Peyer's patch (tissue), 4 donors: ENCODE results near the gene SLC6A6. TPM values are rescaled to one million over a fixed set of nuclear protein-coding genes. Genes with fewer than 3 reads are reported as not detected.

Experiments used
- DNase-seq, 3 donors: peaks; one replicate each; pipeline ENCODE4 v3.0.0-alpha.2; 2017 to 2019
- H3K27ac ChIP-seq, 4 donors: fragments of 200-600 bp; sonication (generic); one replicate each; pipeline ENCODE4 v1.5.1; 2016 to 2019
- H3K27me3 ChIP-seq, 2 donors: fragments of 200-600 bp; sonication (generic); one replicate each; pipeline ENCODE4 v1.5.1; 2019
- H3K36me3 ChIP-seq, 3 donors: fragments of 200-600 bp; sonication (generic); one replicate each; pipeline ENCODE4 v1.5.1; 2016 to 2019
- H3K4me1 ChIP-seq, 4 donors: fragments of 200-600 bp; sonication (generic); one replicate each; pipeline ENCODE4 v1.5.1; 2016 to 2019
- H3K4me3 ChIP-seq, 4 donors: fragments of 200-600 bp; sonication (generic); 1 replicate in 3 of 4; 2 replicates in 1 of 4; pipeline ENCODE4 v1.5.1; 2016 to 2019; ENCODE audit warnings: mild to moderate bottlenecking in 1 of 4
- H3K9me3 ChIP-seq, 4 donors: fragments of 200-600 bp; sonication (generic); one replicate each; pipeline ENCODE4 v1.5.1; 2016 to 2019; ENCODE audit warnings: mild to moderate bottlenecking in 1 of 4
- POLR2A ChIP-seq, 2 donors: fragments of 450-650 bp; IDR thresholded peaks; one replicate each; pipeline ENCODE4 v1.5.1; 2017; ENCODE audit warnings: antibody characterized with exemption in 2 of 2, mild to moderate bottlenecking in 2 of 2, moderate library complexity in 2 of 2
- total RNA-seq, 4 donors: library from RNA; depleted of rRNA; stranded (reverse); fragments of >200 nt; gene quantifications; one replicate each; pipeline ENCODE4 v1.1.0, GENCODE V29; 2016
- TF ChIP-seq, protein P1 (sequence below), 6 experiments: fragments of 450-650 bp in 4 of 6; fragments of 200-600 bp in 2 of 6; sonication (generic) in 1 of 6; IDR thresholded peaks; one replicate each; pipeline ENCODE4 v1.5.1; 2017 to 2019; ENCODE audit warnings: antibody characterized with exemption in 6 of 6, mild to moderate bottlenecking in 3 of 6, moderate library complexity in 1 of 6

SLC6A6 gene
- total RNA-seq, 4 donors from 2014 or later = 61.1 to 190 (median 150) TPM

DNA sequence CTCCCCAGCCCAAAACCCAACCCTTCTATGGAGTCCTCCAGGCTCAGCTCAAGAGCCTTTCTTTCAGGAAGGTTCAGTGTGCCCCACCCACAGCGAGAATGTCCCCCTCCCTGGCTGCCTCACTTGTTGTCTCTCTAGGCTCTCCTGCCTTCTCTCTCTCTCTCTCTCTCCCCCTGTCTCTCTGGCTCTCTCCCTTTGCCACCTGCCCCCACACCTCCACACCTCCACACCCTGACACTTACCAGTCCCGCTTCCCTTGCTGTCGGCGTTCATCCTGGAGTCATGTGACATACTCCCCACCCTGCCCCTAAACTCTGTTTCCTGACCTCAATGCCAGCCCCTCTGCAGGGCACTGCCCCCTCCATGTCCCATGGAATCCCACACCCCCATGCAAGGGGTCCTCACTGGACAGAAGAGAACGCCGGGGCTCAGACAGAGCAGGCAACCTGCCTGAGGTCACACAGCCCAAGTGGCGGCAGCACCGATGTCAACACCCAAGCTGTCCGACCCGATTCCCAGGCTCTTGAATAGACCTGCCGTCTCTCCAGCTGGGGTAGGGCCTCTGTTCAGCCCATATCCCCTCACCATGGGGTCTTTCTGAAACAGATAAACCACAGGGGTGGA, 28.5 kb upstream of the SLC6A6 start:
- Histone ChIP-seq H3K4me3 (no peak overlapping the region), H3K27ac (no peak overlapping the region), H3K9me3 (no peaks in the 10 kb centered on the region), H3K36me3 (no peaks in the 10 kb centered on the region), H3K27me3 (no peaks in the 10 kb centered on the region), H3K4me1 (peaks cover 0 to 35% (median 6%) of the 10 kb centered on the region in 4 donors)
- no peak for DNase-seq
- TF ChIP-seq, protein P1, sequence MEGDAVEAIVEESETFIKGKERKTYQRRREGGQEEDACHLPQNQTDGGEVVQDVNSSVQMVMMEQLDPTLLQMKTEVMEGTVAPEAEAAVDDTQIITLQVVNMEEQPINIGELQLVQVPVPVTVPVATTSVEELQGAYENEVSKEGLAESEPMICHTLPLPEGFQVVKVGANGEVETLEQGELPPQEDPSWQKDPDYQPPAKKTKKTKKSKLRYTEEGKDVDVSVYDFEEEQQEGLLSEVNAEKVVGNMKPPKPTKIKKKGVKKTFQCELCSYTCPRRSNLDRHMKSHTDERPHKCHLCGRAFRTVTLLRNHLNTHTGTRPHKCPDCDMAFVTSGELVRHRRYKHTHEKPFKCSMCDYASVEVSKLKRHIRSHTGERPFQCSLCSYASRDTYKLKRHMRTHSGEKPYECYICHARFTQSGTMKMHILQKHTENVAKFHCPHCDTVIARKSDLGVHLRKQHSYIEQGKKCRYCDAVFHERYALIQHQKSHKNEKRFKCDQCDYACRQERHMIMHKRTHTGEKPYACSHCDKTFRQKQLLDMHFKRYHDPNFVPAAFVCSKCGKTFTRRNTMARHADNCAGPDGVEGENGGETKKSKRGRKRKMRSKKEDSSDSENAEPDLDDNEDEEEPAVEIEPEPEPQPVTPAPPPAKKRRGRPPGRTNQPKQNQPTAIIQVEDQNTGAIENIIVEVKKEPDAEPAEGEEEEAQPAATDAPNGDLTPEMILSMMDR (IDR thresholded peaks at IDR 0.05) = no peak
- TF ChIP-seq POLR2A (IDR thresholded peaks at IDR 0.05) = no peak

DNA sequence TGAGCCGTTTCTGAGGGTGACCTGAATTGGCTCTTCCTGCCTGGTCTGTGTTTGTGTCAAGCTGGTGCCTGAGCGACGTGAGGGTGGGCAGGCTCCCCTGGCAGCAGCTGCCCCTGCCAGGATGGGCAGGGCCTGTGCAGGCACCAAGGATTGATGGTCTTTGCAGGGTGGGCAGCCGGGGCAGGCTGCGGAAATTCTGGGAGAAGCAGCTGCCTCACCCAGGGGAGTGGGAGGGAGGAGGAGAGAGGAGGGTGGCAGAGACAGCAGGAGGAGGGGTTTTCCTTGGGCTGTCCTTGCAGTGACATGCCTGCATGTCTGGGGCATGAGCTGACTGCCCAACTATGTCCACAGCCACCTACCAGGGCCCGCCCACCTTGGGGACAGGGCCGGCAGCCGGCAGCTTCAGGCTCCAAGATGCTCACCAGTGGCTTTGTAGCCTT, 27.9 kb upstream of the SLC6A6 start:
- TF ChIP-seq POLR2A (IDR thresholded peaks at IDR 0.05) = no peak
- TF ChIP-seq, protein P1 (IDR thresholded peaks at IDR 0.05) = no peak
- no peak for DNase-seq
- no peak overlapping the region for H3K27ac ChIP-seq
- H3K9me3 ChIP-seq = no peaks in the 10 kb centered on the region
- no peaks in the 10 kb centered on the region for H3K36me3 ChIP-seq
- H3K4me3 ChIP-seq = no peak overlapping the region
- no peaks in the 10 kb centered on the region for H3K27me3 ChIP-seq
- peaks cover 0 to 32% (median 6%) of the 10 kb centered on the region in 4 donors for H3K4me1 ChIP-seq

DNA sequence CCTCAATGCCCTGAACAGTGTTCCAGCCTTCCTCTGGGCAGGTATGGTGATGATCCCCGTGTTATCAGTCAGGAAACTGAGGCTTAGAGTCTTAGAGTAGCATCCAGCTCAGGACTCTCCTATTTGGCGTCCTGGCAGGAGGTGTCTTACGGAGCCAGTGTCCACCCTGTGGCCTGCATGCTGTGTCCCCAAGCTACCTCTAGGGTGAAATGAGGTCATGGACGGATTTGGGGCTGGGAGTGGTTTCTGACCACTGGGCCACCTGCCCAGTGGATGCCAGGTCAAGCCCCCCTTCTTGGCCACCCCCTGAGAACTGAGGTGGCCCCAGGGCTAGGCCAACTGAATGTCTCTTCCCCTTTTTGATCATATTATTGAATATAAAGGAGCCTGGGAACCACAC, 27.2 kb upstream of the SLC6A6 start:
- H3K27me3 ChIP-seq = no peaks in the 10 kb centered on the region
- H3K36me3 ChIP-seq = no peaks in the 10 kb centered on the region
- H3K27ac ChIP-seq = no peak overlapping the region
- no peaks in the 10 kb centered on the region for H3K9me3 ChIP-seq
- H3K4me3 ChIP-seq = no peak overlapping the region
- peaks cover 0 to 25% (median 6%) of the 10 kb centered on the region in 4 donors for H3K4me1 ChIP-seq
- no peak for DNase-seq
- no peak for TF ChIP-seq POLR2A (IDR thresholded peaks at IDR 0.05)
- TF ChIP-seq, protein P1 (IDR thresholded peaks at IDR 0.05) = no peak

DNA sequence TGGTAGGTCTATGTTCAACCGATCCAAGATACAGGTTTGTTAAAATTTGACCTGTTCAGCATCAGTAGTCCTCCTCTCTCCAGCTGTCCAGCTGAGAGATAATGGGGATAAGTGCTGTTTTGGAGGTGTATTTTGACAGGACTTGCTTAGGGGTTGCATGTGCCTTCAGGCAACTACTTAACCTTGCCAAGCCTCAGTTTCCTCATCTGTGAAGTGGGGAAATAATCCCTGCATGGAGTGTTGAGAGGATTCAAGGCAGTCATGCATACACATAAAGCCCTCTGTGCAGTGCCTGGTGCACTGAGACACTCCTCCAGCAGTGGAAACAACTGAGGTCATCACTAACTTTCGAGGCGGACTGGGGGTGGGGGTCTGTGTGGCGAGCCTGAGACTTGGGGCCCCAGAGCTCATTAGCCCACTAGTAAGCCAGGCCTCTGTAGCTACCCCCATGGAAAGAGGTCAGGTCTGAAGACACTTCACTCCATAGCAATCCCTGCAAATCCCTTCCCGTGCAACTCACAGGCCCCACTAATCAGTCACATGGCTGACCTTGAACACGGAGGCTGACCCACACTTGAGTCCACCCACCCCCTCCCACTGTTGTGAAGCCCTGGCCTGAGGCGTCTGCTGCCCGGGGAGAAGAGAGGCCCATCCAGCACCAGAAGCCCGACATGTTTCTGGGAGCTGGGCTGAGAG, 25.9 kb upstream of the SLC6A6 start:
- Histone ChIP-seq H3K36me3 (no peaks in the 10 kb centered on the region), H3K27me3 (no peaks in the 10 kb centered on the region), H3K4me3 (no peak overlapping the region), H3K27ac (no peak overlapping the region), H3K4me1 (peaks cover 0 to 14% (median 6%) of the 10 kb centered on the region in 4 donors), H3K9me3 (no peaks in the 10 kb centered on the region)
- no peak for DNase-seq
- TF ChIP-seq POLR2A (IDR thresholded peaks at IDR 0.05) = no peak
- TF ChIP-seq, protein P1 (IDR thresholded peaks at IDR 0.05) = no peak

DNA sequence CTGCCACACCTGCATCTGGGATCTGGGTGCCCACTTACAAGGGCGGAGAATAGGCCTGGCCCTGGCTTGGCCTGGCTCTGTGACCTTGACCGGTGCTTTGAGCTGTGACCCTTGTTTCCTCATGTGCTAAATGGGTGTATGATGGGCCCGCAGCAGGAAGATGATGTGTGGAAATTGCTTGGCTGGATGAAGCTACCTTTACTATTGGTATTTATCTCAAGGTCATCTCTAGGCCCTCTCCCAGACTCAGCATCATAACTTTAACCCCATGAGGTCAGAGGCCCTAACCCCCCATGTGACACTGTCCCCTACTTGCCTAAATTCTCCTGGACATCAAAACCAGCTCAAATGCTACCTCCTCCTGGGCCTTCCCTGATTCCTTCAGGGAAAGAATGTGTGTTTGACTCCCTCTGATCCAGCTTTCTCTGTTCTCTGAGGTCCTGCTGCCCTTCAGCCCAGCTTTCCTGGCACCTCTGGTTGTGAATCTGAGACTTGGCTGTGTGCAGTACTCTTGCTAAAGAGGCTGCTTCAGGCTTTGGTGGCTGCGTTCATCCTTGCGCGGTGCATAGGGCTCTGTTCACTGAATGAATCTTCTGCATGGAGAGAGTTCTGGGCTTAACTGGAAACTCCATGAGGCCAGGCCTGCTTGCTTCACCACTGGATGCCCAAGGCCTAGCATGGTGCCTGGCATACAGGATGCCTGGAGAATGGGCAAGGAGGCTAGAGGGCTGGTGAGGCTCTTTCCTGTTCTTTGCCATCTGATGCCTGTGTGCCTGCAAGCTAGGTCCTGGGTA, 25.2 kb upstream of the SLC6A6 start:
- TF ChIP-seq, protein P1 (IDR thresholded peaks at IDR 0.05) = no peak
- no peak for TF ChIP-seq POLR2A (IDR thresholded peaks at IDR 0.05)
- Histone ChIP-seq H3K27me3 (no peaks in the 10 kb centered on the region), H3K27ac (no peak overlapping the region), H3K9me3 (no peaks in the 10 kb centered on the region), H3K36me3 (no peaks in the 10 kb centered on the region), H3K4me1 (peaks cover 0 to 6% (median 3%) of the 10 kb centered on the region in 4 donors), H3K4me3 (no peak overlapping the region)
- DNase-seq = no peak
